GM23248 (cell line): ENCODE data around the gene TP53TG5.

ENCODE experiments used
- EZH2 ChIP-seq: fragments of 200-600 bp; sonication (generic); IDR thresholded peaks from 2 replicates; pipeline ENCODE4 v1.6.1; 2018; ENCODE audit warnings: antibody characterized with exemption, mild to moderate bottlenecking; ENCODE audit not compliant: insufficient read depth, poor library complexity, severe bottlenecking
- EZH2phosphoT487 ChIP-seq: fragments of 200-600 bp; sonication (generic); IDR thresholded peaks from 2 replicates; pipeline ENCODE4 v1.6.1; 2018; ENCODE audit warnings: antibody characterized with exemption, moderate library complexity, mild to moderate bottlenecking, low read depth; ENCODE audit not compliant: insufficient read depth

DNA sequence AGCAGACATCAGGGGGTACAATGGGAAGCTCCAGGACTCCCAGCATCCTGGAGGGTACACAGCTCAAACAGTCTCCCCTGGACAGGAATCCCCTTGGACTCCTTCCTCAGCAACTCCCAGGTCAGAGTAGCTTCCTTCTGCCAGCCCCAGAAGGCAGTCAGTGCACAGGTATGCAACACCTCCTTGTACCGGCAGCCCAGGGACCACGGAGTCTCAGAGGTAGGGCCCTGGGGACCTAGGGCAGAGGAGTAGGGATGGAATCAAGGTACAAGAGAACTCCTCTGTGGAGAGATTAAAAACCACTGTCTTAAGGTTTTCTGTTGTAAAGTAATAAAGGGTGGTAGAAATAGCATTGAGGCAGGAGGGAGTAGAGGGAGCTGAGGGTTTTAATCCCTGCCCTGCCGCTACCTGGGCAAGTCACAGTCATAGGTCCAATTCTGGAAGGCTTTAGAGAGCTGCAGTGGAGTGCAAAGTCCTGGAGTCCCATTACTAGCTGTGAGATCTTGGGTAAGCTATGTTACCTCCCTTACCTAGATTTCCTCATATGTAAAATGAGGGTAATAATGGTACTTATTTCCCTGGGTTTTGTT is 7.5 kb downstream of the TP53TG5 start:
- TF ChIP-seq EZH2 (no peak), EZH2phosphoT487 (no peak)
